Fibroblast of pulmonary artery (primary cell): Measurements from ENCODE around the gene LRCH1.

Experiments
- DNase-seq: peaks from one replicate; pipeline ENCODE4 v3.0.0-alpha.2; 2010; ENCODE audit warnings: low read depth
- H3K4me3 ChIP-seq: replicated peaks from 2 replicates; pipeline ENCODE4 v1.5.1; 2011; ENCODE audit warnings: low read depth, mild to moderate bottlenecking, control low read depth, low read length, moderate library complexity
- CTCF ChIP-seq: IDR thresholded peaks from 2 replicates; pipeline ENCODE4 v1.5.1; 2011; ENCODE audit warnings: mild to moderate bottlenecking, control low read depth, low read length, inconsistent platforms; ENCODE audit errors: missing control alignments

Gene LRCH1

GRCh38 chr13:46569456-46569855, 16.5 kb downstream of the LRCH1 start:
- no peak overlapping the region for H3K4me3 ChIP-seq
- TF ChIP-seq CTCF = no peak
- no peak for DNase-seq

- no peak for TF ChIP-seq CTCF
These were observed 17.3 kb downstream of the LRCH1 start for GRCh38 chr13:46570273-46570672.

GRCh38 chr13:46571189-46571908, 18.4 kb downstream of the LRCH1 start:
- no peak for TF ChIP-seq CTCF
- no peak overlapping the region for H3K4me3 ChIP-seq
- DNase-seq = peak; percentile 75

More at GRCh38 chr13:46570273-46570672, 17.3 kb downstream of the LRCH1 start:
- no peak for DNase-seq
- H3K4me3 ChIP-seq = no peak overlapping the region

GRCh38 chr13:46571909-46572595, 19.1 kb downstream of the LRCH1 start:
- no peak for TF ChIP-seq CTCF
- DNase-seq = no peak
- no peak overlapping the region for H3K4me3 ChIP-seq

GRCh38 chr13:46572752-46573431, 19.9 kb downstream of the LRCH1 start:
- H3K4me3 ChIP-seq = no peak overlapping the region
- no peak for TF ChIP-seq CTCF
- DNase-seq = no peak

- no peak for TF ChIP-seq CTCF
- H3K4me3 ChIP-seq = no peak overlapping the region
- DNase-seq = peak; percentile 79
These were observed 22.4 kb downstream of the LRCH1 start for GRCh38 chr13:46575301-46575771.
